Peyer's patch (tissue), 4 donors: Measurements from ENCODE around the gene SLC9A8. TPM values are rescaled to one million over a fixed set of nuclear protein-coding genes. Genes with fewer than 3 reads are reported as not detected.

Source experiments
- DNase-seq, 3 donors: peaks; one replicate each; pipeline ENCODE4 v3.0.0-alpha.2; 2017 to 2019
- H3K27ac ChIP-seq, 4 donors: fragments of 200-600 bp; sonication (generic); one replicate each; pipeline ENCODE4 v1.5.1; 2016 to 2019
- H3K27me3 ChIP-seq, 2 donors: fragments of 200-600 bp; sonication (generic); one replicate each; pipeline ENCODE4 v1.5.1; 2019
- H3K36me3 ChIP-seq, 3 donors: fragments of 200-600 bp; sonication (generic); one replicate each; pipeline ENCODE4 v1.5.1; 2016 to 2019
- H3K4me1 ChIP-seq, 4 donors: fragments of 200-600 bp; sonication (generic); one replicate each; pipeline ENCODE4 v1.5.1; 2016 to 2019
- H3K4me3 ChIP-seq, 4 donors: fragments of 200-600 bp; sonication (generic); 1 replicate in 3 of 4; 2 replicates in 1 of 4; pipeline ENCODE4 v1.5.1; 2016 to 2019; ENCODE audit warnings: mild to moderate bottlenecking in 1 of 4
- H3K9me3 ChIP-seq, 4 donors: fragments of 200-600 bp; sonication (generic); one replicate each; pipeline ENCODE4 v1.5.1; 2016 to 2019; ENCODE audit warnings: mild to moderate bottlenecking in 1 of 4
- CTCF ChIP-seq, 6 experiments: fragments of 450-650 bp in 4 of 6; fragments of 200-600 bp in 2 of 6; sonication (generic) in 1 of 6; IDR thresholded peaks; one replicate each; pipeline ENCODE4 v1.5.1; 2017 to 2019; ENCODE audit warnings: antibody characterized with exemption in 6 of 6, mild to moderate bottlenecking in 3 of 6, moderate library complexity in 1 of 6
- POLR2A ChIP-seq, 2 donors: fragments of 450-650 bp; IDR thresholded peaks; one replicate each; pipeline ENCODE4 v1.5.1; 2017; ENCODE audit warnings: antibody characterized with exemption in 2 of 2, mild to moderate bottlenecking in 2 of 2, moderate library complexity in 2 of 2
- total RNA-seq, 4 donors: library from RNA; depleted of rRNA; stranded (reverse); fragments of >200 nt; gene quantifications; one replicate each; pipeline ENCODE4 v1.1.0, GENCODE V29; 2016

SLC9A8 gene
- total RNA-seq, 4 donors from 2014 or later: 15.6 to 24.4 (median 19.8) TPM

GRCh38 chr20:49821381-49821780, 8.8 kb downstream of the SLC9A8 start:
- H3K4me3 ChIP-seq: no peak overlapping the region
- no peaks in the 10 kb centered on the region for H3K27me3 ChIP-seq
- H3K4me1 ChIP-seq: peaks cover 0 to 7% (median 3%) of the 10 kb centered on the region in 4 donors
- DNase-seq: no peak
- H3K36me3 ChIP-seq: peaks cover 0 to 30% (median 0%) of the 10 kb centered on the region in 3 donors
- no peaks in the 10 kb centered on the region for H3K9me3 ChIP-seq
- TF ChIP-seq POLR2A (IDR thresholded peaks at IDR 0.05): no peak
- TF ChIP-seq CTCF (IDR thresholded peaks at IDR 0.05): no peak
- peak overlapping the region in 1 of 4 donors; percentile 38 for H3K27ac ChIP-seq

GRCh38 chr20:49821870-49822331, 9.3 kb downstream of the SLC9A8 start:
- Histone ChIP-seq H3K4me3 (no peak overlapping the region), H3K27ac (peak overlapping the region in 2 of 4 donors; percentile 38 to 40), H3K27me3 (no peaks in the 10 kb centered on the region), H3K9me3 (no peaks in the 10 kb centered on the region), H3K4me1 (peaks cover 0 to 7% (median 3%) of the 10 kb centered on the region in 4 donors), H3K36me3 (peaks cover 0 to 26% (median 0%) of the 10 kb centered on the region in 3 donors)
- TF ChIP-seq CTCF (IDR thresholded peaks at IDR 0.05): peak in 1 of 6 experiments; percentile 3
- TF ChIP-seq POLR2A (IDR thresholded peaks at IDR 0.05): no peak
- no peak for DNase-seq

- H3K4me3 ChIP-seq: no peak overlapping the region
- TF ChIP-seq POLR2A (IDR thresholded peaks at IDR 0.05) (no peak), CTCF (IDR thresholded peaks at IDR 0.05) (peak in 2 of 6 experiments; percentile 17 to 49)
- H3K27me3 ChIP-seq: no peaks in the 10 kb centered on the region
- no peak for DNase-seq
- no peaks in the 10 kb centered on the region for H3K9me3 ChIP-seq
- H3K36me3 ChIP-seq: peaks cover 0 to 32% (median 0%) of the 10 kb centered on the region in 3 donors
- H3K4me1 ChIP-seq: peaks cover 0 to 7% (median 3%) of the 10 kb centered on the region in 4 donors
- H3K27ac ChIP-seq: peak overlapping the region in 3 of 4 donors; percentile 32 to 77 (median 38)
These were observed 10.7 kb downstream of the SLC9A8 start for GRCh38 chr20:49823152-49823847.

- H3K36me3 ChIP-seq: peaks cover 0 to 36% (median 0%) of the 10 kb centered on the region in 3 donors
These were observed 11.6 kb downstream of the SLC9A8 start for GRCh38 chr20:49824206-49824605.

GRCh38 chr20:49825521-49826033, 12.9 kb downstream of the SLC9A8 start:
- H3K27ac ChIP-seq: no peak overlapping the region
- H3K4me3 ChIP-seq: no peak overlapping the region
- peaks cover 0 to 7% (median 3%) of the 10 kb centered on the region in 4 donors for H3K4me1 ChIP-seq
- TF ChIP-seq CTCF (IDR thresholded peaks at IDR 0.05) (peak in 1 of 6 experiments; percentile 6), POLR2A (IDR thresholded peaks at IDR 0.05) (no peak)
- peaks cover 0 to 32% (median 0%) of the 10 kb centered on the region in 3 donors for H3K36me3 ChIP-seq
- no peaks in the 10 kb centered on the region for H3K27me3 ChIP-seq
- H3K9me3 ChIP-seq: no peaks in the 10 kb centered on the region
- DNase-seq: no peak

More at GRCh38 chr20:49824206-49824605, 11.6 kb downstream of the SLC9A8 start:
- Histone ChIP-seq H3K27me3 (no peaks in the 10 kb centered on the region), H3K27ac (peak overlapping the region in 2 of 4 donors; percentile 38 to 77), H3K4me3 (no peak overlapping the region), H3K9me3 (no peaks in the 10 kb centered on the region), H3K4me1 (peaks cover 0 to 7% (median 3%) of the 10 kb centered on the region in 4 donors)
- DNase-seq: no peak
- TF ChIP-seq CTCF (IDR thresholded peaks at IDR 0.05) (no peak), POLR2A (IDR thresholded peaks at IDR 0.05) (no peak)
